GM23338 (cell line): Measurements from ENCODE around the gene STIP1.
A peak's percentile ranks its signal among the peaks of the same experiment; 100 is the strongest.

Experiments
- JUNB ChIP-seq: IDR thresholded peaks from one replicate; pipeline ENCODE4 v1.6.1; 2016; ENCODE audit warnings: antibody characterized with exemption; ENCODE audit not compliant: unreplicated experiment
- TF ChIP-seq, protein P1 (sequence below), 2 experiments: fragments of 200-600 bp in 1 of 2; sonication (generic) in 1 of 2; conservative IDR thresholded peaks; 2 replicates each; pipeline versions ENCODE4 v1.5.1 to v1.6.1; 2016 to 2017; ENCODE audit warnings: antibody characterized with exemption in 2 of 2, low read depth in 2 of 2, mild to moderate bottlenecking in 2 of 2, moderate library complexity in 1 of 2

DNA sequence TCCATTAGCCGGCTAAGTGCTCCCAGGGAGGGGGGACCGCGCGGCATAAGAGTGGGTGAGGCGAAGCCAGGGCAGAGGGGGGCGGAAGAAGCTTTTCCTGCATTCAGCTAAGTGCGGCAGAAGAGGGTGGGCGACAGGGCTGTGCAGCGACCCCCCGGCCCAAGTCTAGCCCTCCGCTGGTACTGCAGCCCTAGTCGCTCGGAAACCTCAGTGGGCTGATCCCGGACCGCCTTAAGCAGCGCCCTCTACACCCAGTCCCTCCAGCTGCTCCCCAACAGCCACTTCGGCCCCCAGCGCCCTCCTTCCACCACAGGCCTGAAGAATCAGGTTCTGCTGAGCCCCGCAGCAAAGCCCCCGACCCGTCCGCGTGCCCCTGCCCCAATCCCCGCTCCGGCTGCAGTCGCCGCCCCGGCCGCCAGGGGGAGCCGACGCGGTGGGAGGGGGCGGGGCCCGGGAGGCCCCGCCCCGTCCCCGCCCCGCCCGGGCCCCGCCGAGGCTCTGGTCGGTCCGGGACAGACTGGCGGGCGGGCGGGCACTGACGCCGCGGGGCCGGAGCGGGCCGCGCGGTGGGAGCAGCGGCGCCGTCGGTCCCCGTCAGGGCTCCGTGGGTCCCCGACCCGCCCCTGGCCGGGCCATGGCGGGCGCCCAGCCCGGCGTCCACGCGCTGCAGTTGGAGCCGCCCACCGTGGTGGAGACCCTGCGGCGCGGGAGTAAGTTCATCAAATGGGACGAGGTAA is 65.2 kb downstream of the STIP1 start, which contains the start of gene PLCB3:
- TF ChIP-seq, protein P1, sequence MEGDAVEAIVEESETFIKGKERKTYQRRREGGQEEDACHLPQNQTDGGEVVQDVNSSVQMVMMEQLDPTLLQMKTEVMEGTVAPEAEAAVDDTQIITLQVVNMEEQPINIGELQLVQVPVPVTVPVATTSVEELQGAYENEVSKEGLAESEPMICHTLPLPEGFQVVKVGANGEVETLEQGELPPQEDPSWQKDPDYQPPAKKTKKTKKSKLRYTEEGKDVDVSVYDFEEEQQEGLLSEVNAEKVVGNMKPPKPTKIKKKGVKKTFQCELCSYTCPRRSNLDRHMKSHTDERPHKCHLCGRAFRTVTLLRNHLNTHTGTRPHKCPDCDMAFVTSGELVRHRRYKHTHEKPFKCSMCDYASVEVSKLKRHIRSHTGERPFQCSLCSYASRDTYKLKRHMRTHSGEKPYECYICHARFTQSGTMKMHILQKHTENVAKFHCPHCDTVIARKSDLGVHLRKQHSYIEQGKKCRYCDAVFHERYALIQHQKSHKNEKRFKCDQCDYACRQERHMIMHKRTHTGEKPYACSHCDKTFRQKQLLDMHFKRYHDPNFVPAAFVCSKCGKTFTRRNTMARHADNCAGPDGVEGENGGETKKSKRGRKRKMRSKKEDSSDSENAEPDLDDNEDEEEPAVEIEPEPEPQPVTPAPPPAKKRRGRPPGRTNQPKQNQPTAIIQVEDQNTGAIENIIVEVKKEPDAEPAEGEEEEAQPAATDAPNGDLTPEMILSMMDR (conservative IDR thresholded peaks at IDR 0.05; ENCODE audit: low read depth in 2 of 2): peak; percentile 52 to 68
- no peak for TF ChIP-seq JUNB
